AG09309 (cell line): ENCODE data around the gene AHDC1.
"Not testable (repeated sequence)": the region's sequence is repeated elsewhere in the genome, so short reads cannot be mapped to it uniquely, and the experiment has no call there.

ENCODE experiments used
- DNase-seq: peaks from one replicate; pipeline ENCODE4 v3.0.0-alpha.2; 2010; ENCODE audit warnings: low read depth
- H3K4me3 ChIP-seq: 2 replicates; pipeline ENCODE4 v1.5.1; 2011; ENCODE audit warnings: mild to moderate bottlenecking, low read depth, low read length, moderate library complexity; ENCODE audit not compliant: control insufficient read depth
- TF ChIP-seq, protein P1 (sequence below): IDR thresholded peaks from 2 replicates; pipeline ENCODE4 v1.5.1; 2011; ENCODE audit warnings: mild to moderate bottlenecking, low read depth, low read length, inconsistent platforms; ENCODE audit not compliant: insufficient read depth, control insufficient read depth; ENCODE audit errors: missing control alignments

Gene AHDC1

DNA sequence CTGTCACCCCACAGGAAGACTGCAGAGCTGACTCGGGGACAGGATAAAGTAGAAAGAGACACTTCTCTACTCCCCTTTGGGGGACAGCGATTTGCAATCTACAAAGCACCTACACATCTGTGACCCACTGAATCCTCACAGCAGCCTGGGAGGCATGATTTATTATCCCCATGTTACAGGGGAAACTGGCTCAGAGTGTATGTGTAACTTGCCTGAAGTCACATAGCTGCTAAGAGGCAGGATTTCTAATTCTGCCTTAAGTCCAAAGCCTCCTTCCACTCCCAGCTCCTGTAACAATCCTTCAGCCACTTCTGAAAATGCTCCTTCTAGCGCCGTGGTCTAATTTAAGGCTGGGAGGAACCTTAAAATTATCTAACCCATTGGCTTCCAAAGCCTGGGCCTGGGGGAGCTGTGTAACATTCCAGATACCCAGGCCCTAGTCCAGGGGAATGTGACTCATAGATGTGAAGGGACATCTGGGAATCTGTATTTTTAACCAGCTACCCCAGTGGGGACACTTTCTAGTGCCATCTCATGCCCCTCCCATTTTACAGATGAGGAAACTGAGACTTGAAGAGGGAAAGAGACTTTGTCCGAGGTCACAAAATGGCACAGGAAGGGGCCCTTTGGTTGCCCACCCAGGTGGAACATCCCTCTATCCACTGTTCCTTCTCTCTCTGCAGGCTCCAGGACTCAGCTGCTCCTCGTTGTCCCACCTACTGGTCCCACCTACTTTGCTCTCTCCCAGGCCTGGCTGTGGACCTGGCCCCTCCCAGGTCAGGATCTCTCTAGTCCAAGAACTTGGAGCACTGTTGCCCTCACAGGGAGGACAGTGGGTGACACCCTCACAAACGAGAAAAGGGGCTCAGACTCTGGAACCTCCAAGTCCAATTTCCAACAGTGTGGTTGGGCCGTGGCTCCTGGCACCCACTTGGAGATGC is 48.9 kb downstream of the AHDC1 start:
- DNase-seq, result no peak
- TF ChIP-seq, protein P1, sequence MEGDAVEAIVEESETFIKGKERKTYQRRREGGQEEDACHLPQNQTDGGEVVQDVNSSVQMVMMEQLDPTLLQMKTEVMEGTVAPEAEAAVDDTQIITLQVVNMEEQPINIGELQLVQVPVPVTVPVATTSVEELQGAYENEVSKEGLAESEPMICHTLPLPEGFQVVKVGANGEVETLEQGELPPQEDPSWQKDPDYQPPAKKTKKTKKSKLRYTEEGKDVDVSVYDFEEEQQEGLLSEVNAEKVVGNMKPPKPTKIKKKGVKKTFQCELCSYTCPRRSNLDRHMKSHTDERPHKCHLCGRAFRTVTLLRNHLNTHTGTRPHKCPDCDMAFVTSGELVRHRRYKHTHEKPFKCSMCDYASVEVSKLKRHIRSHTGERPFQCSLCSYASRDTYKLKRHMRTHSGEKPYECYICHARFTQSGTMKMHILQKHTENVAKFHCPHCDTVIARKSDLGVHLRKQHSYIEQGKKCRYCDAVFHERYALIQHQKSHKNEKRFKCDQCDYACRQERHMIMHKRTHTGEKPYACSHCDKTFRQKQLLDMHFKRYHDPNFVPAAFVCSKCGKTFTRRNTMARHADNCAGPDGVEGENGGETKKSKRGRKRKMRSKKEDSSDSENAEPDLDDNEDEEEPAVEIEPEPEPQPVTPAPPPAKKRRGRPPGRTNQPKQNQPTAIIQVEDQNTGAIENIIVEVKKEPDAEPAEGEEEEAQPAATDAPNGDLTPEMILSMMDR, result no peak
- H3K4me3 ChIP-seq, result no peak overlapping the region

DNA sequence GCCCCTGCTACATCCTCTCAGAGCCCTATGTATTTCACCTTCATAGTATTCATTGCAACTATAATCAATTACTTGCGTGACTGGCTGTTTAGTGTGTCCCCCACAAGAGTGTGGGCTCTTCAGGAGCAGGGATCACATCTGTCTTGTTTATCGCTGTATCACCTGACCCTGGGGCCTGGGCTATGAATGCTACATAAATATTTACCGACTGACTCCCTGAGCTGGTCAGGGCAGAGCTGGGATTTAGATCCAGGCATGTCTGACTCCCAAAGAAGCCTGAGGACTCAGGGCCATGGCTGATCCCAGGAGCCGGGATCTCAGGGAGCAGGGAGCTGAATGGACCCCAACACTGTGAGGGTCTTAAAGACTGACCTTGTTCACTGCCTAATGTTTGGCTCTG is 49.7 kb downstream of the AHDC1 start:
- DNase-seq, result no peak
- no peak overlapping the region for H3K4me3 ChIP-seq
- TF ChIP-seq, protein P1, result no peak

DNA sequence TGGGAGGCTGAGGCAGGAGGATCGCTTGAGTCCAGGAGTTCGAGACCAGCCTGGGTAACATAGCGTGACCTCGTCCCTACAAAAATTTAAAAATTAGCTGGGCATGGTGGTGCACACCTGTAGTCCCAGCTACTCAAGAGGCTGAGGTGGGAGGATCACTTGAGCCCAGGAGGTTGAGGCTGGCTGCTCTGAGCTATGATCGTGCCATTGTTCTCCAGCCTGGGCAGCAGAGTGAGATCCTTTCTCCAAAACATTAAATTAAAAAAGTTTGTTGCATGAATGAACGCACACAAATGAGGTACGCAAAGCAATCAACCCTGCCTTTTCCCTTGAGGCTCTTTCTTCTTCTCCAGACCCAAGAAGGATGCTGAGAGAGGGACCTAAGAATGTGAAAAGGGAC is 50.1 kb downstream of the AHDC1 start:
- DNase-seq, H3K4me3 ChIP-seq: not testable (repeated sequence)

DNA sequence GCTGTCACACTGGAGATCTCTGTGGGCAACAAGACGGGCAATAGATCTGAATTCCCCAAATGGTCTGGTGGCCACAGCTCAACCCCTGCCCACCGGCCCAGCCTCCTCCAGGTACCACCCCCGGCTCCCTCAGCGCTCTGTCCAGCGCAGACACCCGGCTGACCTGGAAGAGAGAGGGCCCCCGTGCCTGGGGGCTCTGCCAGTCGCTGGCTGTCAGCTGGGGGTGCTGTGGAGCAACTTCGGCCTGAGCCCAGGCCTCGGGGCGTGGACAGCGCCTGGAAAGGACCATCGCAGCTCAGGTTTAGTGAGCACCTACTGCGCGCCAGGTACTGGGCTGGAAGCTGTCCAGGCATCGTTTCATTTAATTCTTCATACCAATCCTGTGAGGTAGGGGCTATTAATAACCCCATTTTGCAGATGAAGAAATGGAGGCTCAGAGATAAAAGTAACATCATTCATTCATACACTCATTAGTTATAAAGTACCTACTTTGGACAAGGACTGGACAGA is 51.0 kb downstream of the AHDC1 start:
- DNase-seq, result no peak
- TF ChIP-seq, protein P1, result no peak

DNA sequence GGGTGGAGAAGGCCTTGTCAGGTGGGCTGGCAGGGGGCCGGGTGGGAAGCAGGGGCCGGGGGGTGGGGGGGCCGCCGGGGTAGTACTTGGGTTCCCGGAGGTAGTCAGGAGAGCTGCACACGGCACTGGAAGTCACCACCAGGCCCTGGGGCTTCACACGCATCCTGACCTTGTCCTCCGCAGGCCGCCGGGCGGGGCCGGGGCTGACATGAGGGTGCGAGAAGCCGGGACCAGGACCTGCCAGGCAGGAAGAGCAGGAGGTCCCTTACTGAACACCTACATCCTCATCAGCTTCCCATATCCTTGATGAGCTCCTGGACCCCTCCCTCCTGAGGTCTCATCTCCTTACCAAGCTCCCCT is 52.0 kb downstream of the AHDC1 start:
- no peak for DNase-seq
- TF ChIP-seq, protein P1, result no peak
- H3K4me3 ChIP-seq, result no peak overlapping the region

More for the DNA sequence above, 51.0 kb downstream of the AHDC1 start:
- H3K4me3 ChIP-seq, result no peak overlapping the region

DNA sequence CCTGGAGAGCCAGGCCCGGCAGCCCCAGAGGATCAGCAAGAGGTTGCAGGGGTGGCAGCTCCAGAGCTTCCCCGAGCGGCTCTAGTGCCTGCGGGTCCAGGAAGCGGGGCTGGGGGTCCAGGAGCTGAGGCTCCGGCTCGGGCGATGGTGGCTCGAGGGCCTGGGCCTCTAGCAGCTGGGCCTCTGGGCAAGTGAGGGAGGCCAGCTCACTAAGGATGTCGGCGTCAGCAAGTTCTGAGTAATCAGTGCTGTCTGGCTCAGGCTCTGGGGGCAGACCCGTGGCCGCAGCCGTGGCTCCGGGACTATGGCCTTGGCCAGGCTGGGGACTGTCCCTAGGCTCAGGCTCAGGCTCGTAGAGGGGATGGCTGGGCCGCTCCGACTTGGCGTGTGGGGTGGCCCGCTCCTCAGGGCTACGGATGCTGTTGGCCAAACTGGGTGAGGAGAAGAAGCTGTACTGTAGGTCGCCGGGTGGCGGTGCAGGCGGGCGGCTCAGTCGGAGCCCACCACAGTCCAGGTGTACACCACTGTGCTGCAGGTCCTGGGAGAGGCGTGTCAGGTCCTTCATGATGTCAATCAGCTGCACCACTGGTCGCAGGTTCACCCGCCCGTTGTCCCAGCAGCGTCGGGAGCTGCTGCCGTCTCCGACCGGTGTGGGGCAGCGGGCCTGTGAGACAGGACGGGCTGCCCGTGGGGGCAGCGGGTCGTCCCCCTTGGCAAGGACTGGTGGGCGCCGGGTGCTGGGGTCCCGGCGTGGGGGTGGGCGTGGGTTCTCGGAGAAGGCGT is 52.6 kb downstream of the AHDC1 start:
- DNase-seq, result no peak
- TF ChIP-seq, protein P1, result no peak
- H3K4me3 ChIP-seq, result no peak overlapping the region
